MM.1S (cell line): ENCODE measurements around the gene SPTLC1.
"Not testable (repeated sequence)": the region's sequence is repeated elsewhere in the genome, so short reads cannot be mapped to it uniquely, and the experiment has no call there.

Experiments
- DNase-seq: peaks from one replicate; pipeline ENCODE4 v3.0.0-alpha.2; 2015
- H2AFZ ChIP-seq: fragments of 300-600 bp; sonication (generic); 2 replicates; pipeline ENCODE4 v1.6.0; 2016; ENCODE audit warnings: antibody characterized with exemption, low read length
- H3F3A ChIP-seq: fragments of 300-600 bp; sonication (generic); 2 replicates; pipeline ENCODE4 v1.6.1; 2016; ENCODE audit warnings: mild to moderate bottlenecking, antibody characterized with exemption, low read length, moderate library complexity, mixed read lengths; ENCODE audit not compliant: insufficient read depth
- H3K27ac ChIP-seq: fragments of 300-600 bp; sonication (generic); 2 replicates; pipeline ENCODE4 v1.5.1; 2016; ENCODE audit warnings: mild to moderate bottlenecking, low read length
- H3K27me3 ChIP-seq: fragments of 300-600 bp; sonication (generic); replicated peaks from 2 replicates; pipeline ENCODE4 v1.6.0; 2016; ENCODE audit warnings: low read length; ENCODE audit not compliant: insufficient read depth
- H3K36me3 ChIP-seq: fragments of 300-600 bp; sonication (generic); replicated peaks from 2 replicates; pipeline ENCODE4 v1.6.1; 2016; ENCODE audit warnings: mild to moderate bottlenecking, low read length, mixed read lengths; ENCODE audit not compliant: insufficient read depth
- H3K4me1 ChIP-seq: fragments of 300-600 bp; sonication (generic); 2 replicates; pipeline ENCODE4 v1.6.1; 2016; ENCODE audit warnings: low read length, mixed read lengths
- H3K4me2 ChIP-seq: fragments of 300-600 bp; sonication (generic); 2 replicates; pipeline ENCODE4 v1.6.0; 2016; ENCODE audit warnings: low read depth, low read length
- H3K4me3 ChIP-seq: fragments of 300-600 bp; sonication (generic); 2 replicates; pipeline ENCODE4 v1.5.1; 2016; ENCODE audit warnings: low read length, mixed read lengths
- H3K79me2 ChIP-seq: fragments of 300-600 bp; sonication (generic); 2 replicates; pipeline ENCODE4 v1.6.1; 2016; ENCODE audit warnings: mixed run types, low read length, mixed read lengths
- H3K9ac ChIP-seq: fragments of 300-600 bp; sonication (generic); 2 replicates; pipeline ENCODE4 v1.6.1; 2016; ENCODE audit warnings: low read length, mixed read lengths
- H3K9me2 ChIP-seq: fragments of 300-600 bp; sonication (generic); replicated peaks from 2 replicates; pipeline ENCODE4 v1.6.1; 2016; ENCODE audit warnings: mild to moderate bottlenecking, low read length, mixed read lengths; ENCODE audit not compliant: insufficient read depth
- H3K9me3 ChIP-seq: fragments of 300-600 bp; sonication (generic); replicated peaks from 2 replicates; pipeline ENCODE4 v1.6.1; 2016; ENCODE audit warnings: mild to moderate bottlenecking, low read length, mixed read lengths; ENCODE audit not compliant: insufficient read depth
- H4K20me1 ChIP-seq: fragments of 300-600 bp; sonication (generic); 2 replicates; pipeline ENCODE4 v1.6.1; 2016; ENCODE audit warnings: mild to moderate bottlenecking, low read length, moderate library complexity, mixed read lengths; ENCODE audit not compliant: insufficient read depth
- CTCF ChIP-seq: fragments of 300-600 bp; sonication (generic); IDR thresholded peaks from 2 replicates; pipeline ENCODE4 v1.5.1; 2016; ENCODE audit warnings: antibody characterized with exemption, low read length, mixed read lengths
- EZH2 ChIP-seq: fragments of 300-600 bp; sonication (generic); optimal IDR thresholded peaks from 2 replicates; pipeline ENCODE3; 2017; ENCODE audit warnings: low read depth, mild to moderate bottlenecking, antibody characterized with exemption, low read length, mixed read lengths
- EZH2phosphoT487 ChIP-seq: fragments of 300-600 bp; sonication (generic); IDR thresholded peaks from 2 replicates; pipeline ENCODE4 v1.6.1; 2018; ENCODE audit warnings: antibody characterized with exemption, low read length

Gene SPTLC1

DNA sequence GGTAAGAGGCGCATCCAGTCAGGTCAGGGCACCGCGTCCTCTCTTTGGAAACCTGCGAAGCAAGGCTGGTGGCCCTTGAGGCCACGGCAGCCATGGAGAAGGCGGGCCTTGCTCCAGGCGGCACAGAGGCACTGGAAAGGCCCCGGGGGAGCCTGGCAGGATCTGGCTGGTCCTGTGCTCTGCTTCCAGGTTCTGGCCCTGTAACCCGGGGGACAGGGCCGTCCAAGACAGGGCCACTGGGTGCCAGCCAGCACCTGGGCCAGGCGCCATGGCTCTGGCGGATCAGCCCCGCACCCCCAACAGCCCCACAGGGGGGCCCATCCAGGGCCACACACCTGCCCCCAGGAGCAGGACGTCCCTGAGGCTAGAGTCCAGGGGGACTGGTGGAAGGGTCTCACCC, 11.6 kb downstream of the SPTLC1 start:
- not testable (repeated sequence) for H3K27me3 ChIP-seq, H3K79me2 ChIP-seq, H3K27ac ChIP-seq, H4K20me1 ChIP-seq, H3K4me3 ChIP-seq, H3K4me1 ChIP-seq, DNase-seq, H3K4me2 ChIP-seq, H2AFZ ChIP-seq, H3F3A ChIP-seq, H3K9me3 ChIP-seq, H3K36me3 ChIP-seq, H3K9me2 ChIP-seq, H3K9ac ChIP-seq

GRCh38 chr9:92100237-92100911, 14.8 kb downstream of the SPTLC1 start:
- Histone ChIP-seq H3K9me3 (no peaks in the 10 kb centered on the region), H3K4me3 (no peak overlapping the region), H3K27ac (no peak overlapping the region), H3F3A (no peaks in the 10 kb centered on the region), H3K79me2 (0 out of 2 replicates have a peak, but pooled peaks cover 4% of the 10 kb centered on the region), H2AFZ (no peak overlapping the region), H3K4me2 (no peak overlapping the region), H4K20me1 (no peaks in the 10 kb centered on the region), H3K9ac (no peak overlapping the region), H3K27me3 (no peaks in the 10 kb centered on the region), H3K4me1 (no peaks in the 10 kb centered on the region), H3K36me3 (no peaks in the 10 kb centered on the region), H3K9me2 (no peaks in the 10 kb centered on the region)
- no peak for TF ChIP-seq EZH2phosphoT487
- TF ChIP-seq EZH2 = no peak
- TF ChIP-seq CTCF = no peak
- no peak for DNase-seq

GRCh38 chr9:92098638-92099037, 16.6 kb downstream of the SPTLC1 start:
- H4K20me1 ChIP-seq = no peaks in the 10 kb centered on the region
- no peak overlapping the region for H2AFZ ChIP-seq
- no peaks in the 10 kb centered on the region for H3F3A ChIP-seq
- no peak overlapping the region for H3K4me3 ChIP-seq
- H3K9me3 ChIP-seq = no peaks in the 10 kb centered on the region
- H3K4me2 ChIP-seq = no peak overlapping the region
- no peak for TF ChIP-seq EZH2phosphoT487
- TF ChIP-seq EZH2 = no peak
- no peak for TF ChIP-seq CTCF
- H3K36me3 ChIP-seq = no peaks in the 10 kb centered on the region
- no peak for DNase-seq
- H3K9ac ChIP-seq = no peak overlapping the region
- H3K27me3 ChIP-seq = no peaks in the 10 kb centered on the region
- H3K9me2 ChIP-seq = no peaks in the 10 kb centered on the region
- no peaks in the 10 kb centered on the region for H3K4me1 ChIP-seq
- H3K79me2 ChIP-seq = 0 out of 2 replicates have a peak, but pooled peaks cover 4% of the 10 kb centered on the region
- H3K27ac ChIP-seq = no peak overlapping the region

DNA sequence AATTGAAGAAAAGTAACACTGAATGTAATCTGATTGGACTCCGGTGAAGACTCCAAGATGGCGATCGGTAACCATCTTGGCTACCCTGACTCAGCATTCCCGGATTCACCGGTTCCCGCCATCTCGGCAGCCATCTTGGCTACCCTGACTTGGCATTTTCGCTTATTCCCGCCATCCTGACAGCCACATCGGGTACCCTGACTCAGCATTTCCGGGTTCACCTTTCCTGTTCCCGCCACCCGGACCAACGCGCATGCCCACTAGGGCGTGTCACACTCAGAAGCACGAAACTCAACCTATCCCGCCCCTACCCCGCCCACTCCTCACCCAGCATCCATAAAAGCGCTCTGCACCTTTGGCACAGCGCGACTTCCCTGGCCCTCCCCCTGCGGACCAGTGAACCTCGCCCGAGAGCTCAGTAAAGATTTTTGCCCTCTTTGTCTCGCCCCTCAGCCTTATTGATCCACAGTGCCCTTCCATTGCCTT, 17.2 kb downstream of the SPTLC1 start:
- Histone ChIP-seq H3K36me3 (no peaks in the 10 kb centered on the region), H3K4me1 (no peaks in the 10 kb centered on the region), H3K9ac (no peak overlapping the region), H3K4me2 (no peak overlapping the region), H3F3A (no peaks in the 10 kb centered on the region), H3K27me3 (no peaks in the 10 kb centered on the region), H2AFZ (no peak overlapping the region), H3K27ac (no peak overlapping the region), H3K79me2 (0 out of 2 replicates have a peak, but pooled peaks cover 4% of the 10 kb centered on the region), H4K20me1 (no peaks in the 10 kb centered on the region), H3K9me3 (no peaks in the 10 kb centered on the region), H3K9me2 (no peaks in the 10 kb centered on the region), H3K4me3 (no peak overlapping the region)
- no peak for DNase-seq
- no peak for TF ChIP-seq EZH2phosphoT487
- TF ChIP-seq EZH2 = no peak
- TF ChIP-seq CTCF = no peak
